HEK293 (cell line): ENCODE results near the gene SYDE2.

Experiments used
- CTCF ChIA-PET: fragments of 350-600 bp; formaldehyde crosslinking; extraction: SDS; loops from one replicate; lab custom pipeline; 2021; ENCODE audit warnings: antibody characterized with exemption; lab: Yijun Ruan, JAX
- POLR2A ChIA-PET: fragments of 300-600 bp; formaldehyde crosslinking; extraction: SDS; loops from one replicate; lab custom pipeline; 2020; ENCODE audit warnings: antibody characterized with exemption, inconsistent platforms; lab: Yijun Ruan, JAX
- H3K27ac ChIP-seq: fragments of 200-500 bp; sonication (Bioruptor generic); 2 replicates; pipeline ENCODE4 v1.5.1; 2014; ENCODE audit warnings: low read depth, low read length, control low read depth, inconsistent platforms; ENCODE audit errors: extremely low read depth
- H3K36me3 ChIP-seq, 2 experiments: fragments of 200-500 bp in 1 of 2; sonication (Bioruptor generic) in 1 of 2; 1 replicate in 1 of 2; 2 replicates in 1 of 2; pipeline ENCODE4 v1.5.1; 2014 to 2017; ENCODE audit warnings: inconsistent platforms in 2 of 2, low read length in 2 of 2; ENCODE audit not compliant: control insufficient read depth in 2 of 2, insufficient read depth in 1 of 2
- H3K4me1 ChIP-seq: fragments of 200-500 bp; sonication (Bioruptor generic); 2 replicates; pipeline ENCODE4 v1.5.1; 2014; ENCODE audit warnings: mild to moderate bottlenecking, low read length, inconsistent platforms; ENCODE audit not compliant: control insufficient read depth, insufficient read depth
- H3K4me3 ChIP-seq: 2 replicates; pipeline ENCODE4 v1.5.1; 2011; ENCODE audit warnings: low read depth, mild to moderate bottlenecking, control low read depth, low read length, moderate library complexity
- H3K9me3 ChIP-seq: fragments of 200-500 bp; sonication (Bioruptor generic); 2 replicates; pipeline ENCODE4 v1.5.1; 2014; ENCODE audit warnings: low read depth, low read length, inconsistent platforms; ENCODE audit not compliant: control insufficient read depth, insufficient read depth
- FEZF1 ChIP-seq: fragments of 450-650 bp; formaldehyde crosslinking; IDR thresholded peaks from 2 replicates; pipeline ENCODE4 v1.5.1; 2016; ENCODE audit warnings: missing biosample characterization, missing genetic modification characterization
- KLF16 ChIP-seq: fragments of 450-650 bp; formaldehyde crosslinking; IDR thresholded peaks from 2 replicates; pipeline ENCODE4 v1.5.1; 2017; ENCODE audit warnings: missing biosample characterization, missing genetic modification characterization
- MYNN ChIP-seq: fragments of 450-650 bp; formaldehyde crosslinking; IDR thresholded peaks from 2 replicates; pipeline ENCODE4 v1.5.1; 2016; ENCODE audit warnings: missing biosample characterization, missing genetic modification characterization, borderline replicate concordance
- ZNF10 ChIP-seq: fragments of 450-650 bp; formaldehyde crosslinking; IDR thresholded peaks from 2 replicates; pipeline ENCODE4 v1.5.1; 2017; ENCODE audit warnings: missing biosample characterization, missing genetic modification characterization
- ZNF2 ChIP-seq: fragments of 450-650 bp; formaldehyde crosslinking; IDR thresholded peaks from 2 replicates; pipeline ENCODE4 v1.5.1; 2016; ENCODE audit warnings: missing biosample characterization, missing genetic modification characterization
- ZNF211 ChIP-seq: fragments of 450-650 bp; formaldehyde crosslinking; IDR thresholded peaks from 2 replicates; pipeline ENCODE4 v1.5.1; 2016; ENCODE audit warnings: low read depth, missing biosample characterization, missing genetic modification characterization
- ZNF239 ChIP-seq: fragments of 450-650 bp; formaldehyde crosslinking; IDR thresholded peaks from 2 replicates; pipeline ENCODE4 v1.5.1; 2016; ENCODE audit warnings: missing biosample characterization, missing genetic modification characterization
- ZNF521 ChIP-seq: fragments of 450-650 bp; formaldehyde crosslinking; IDR thresholded peaks from 2 replicates; pipeline ENCODE4 v1.5.1; 2017; ENCODE audit warnings: missing biosample characterization, mild to moderate bottlenecking, missing genetic modification characterization
- ZNF558 ChIP-seq: fragments of 450-650 bp; formaldehyde crosslinking; IDR thresholded peaks from 2 replicates; pipeline ENCODE4 v1.5.1; 2016; ENCODE audit warnings: missing biosample characterization, missing genetic modification characterization
- ZNF626 ChIP-seq: fragments of 450-650 bp; sonication (Bioruptor Pico); formaldehyde crosslinking; IDR thresholded peaks from 2 replicates; pipeline ENCODE4 v1.5.1; 2018; ENCODE audit warnings: missing biosample characterization, missing genetic modification characterization, inconsistent platforms
- ZNF658 ChIP-seq: fragments of 450-650 bp; formaldehyde crosslinking; IDR thresholded peaks from 2 replicates; pipeline ENCODE4; 2016; ENCODE audit warnings: missing biosample characterization, missing genetic modification characterization
- ZSCAN30 ChIP-seq: fragments of 450-650 bp; IDR thresholded peaks from 2 replicates; pipeline ENCODE4 v1.5.1; 2018; ENCODE audit warnings: missing biosample characterization, mild to moderate bottlenecking, missing genetic modification characterization, moderate library complexity
- ZXDB ChIP-seq: fragments of 450-650 bp; formaldehyde crosslinking; IDR thresholded peaks from 2 replicates; pipeline ENCODE4 v1.5.1; 2016; ENCODE audit warnings: missing biosample characterization, missing genetic modification characterization
- TF ChIP-seq, protein P1 (sequence below): fragments of 450-650 bp; formaldehyde crosslinking; IDR thresholded peaks from 2 replicates; pipeline ENCODE4 v1.5.1; 2016; ENCODE audit warnings: missing biosample characterization, missing genetic modification characterization
- TF ChIP-seq, protein P2 (sequence below): fragments of 450-650 bp; IDR thresholded peaks from 2 replicates; pipeline ENCODE4 v1.5.1; 2018; ENCODE audit warnings: missing biosample characterization, mild to moderate bottlenecking, missing genetic modification characterization
- TF ChIP-seq, protein P3 (sequence below): fragments of 450-650 bp; formaldehyde crosslinking; IDR thresholded peaks from 2 replicates; pipeline ENCODE4 v1.5.1; 2016; ENCODE audit warnings: missing biosample characterization, missing genetic modification characterization
- TF ChIP-seq, protein P4 (sequence below): fragments of 450-650 bp; formaldehyde crosslinking; IDR thresholded peaks from 2 replicates; pipeline ENCODE4 v1.5.1; 2016; ENCODE audit warnings: missing biosample characterization, missing genetic modification characterization
- TF ChIP-seq, protein P5 (sequence below): fragments of 450-650 bp; IDR thresholded peaks from 2 replicates; pipeline ENCODE4 v1.5.1; 2018; ENCODE audit warnings: missing biosample characterization, missing genetic modification characterization
- TF ChIP-seq, protein P6 (sequence below): fragments of 450-650 bp; formaldehyde crosslinking; IDR thresholded peaks from 2 replicates; pipeline ENCODE4 v1.5.1; 2016; ENCODE audit warnings: missing biosample characterization, missing genetic modification characterization

The SYDE2 gene

DNA sequence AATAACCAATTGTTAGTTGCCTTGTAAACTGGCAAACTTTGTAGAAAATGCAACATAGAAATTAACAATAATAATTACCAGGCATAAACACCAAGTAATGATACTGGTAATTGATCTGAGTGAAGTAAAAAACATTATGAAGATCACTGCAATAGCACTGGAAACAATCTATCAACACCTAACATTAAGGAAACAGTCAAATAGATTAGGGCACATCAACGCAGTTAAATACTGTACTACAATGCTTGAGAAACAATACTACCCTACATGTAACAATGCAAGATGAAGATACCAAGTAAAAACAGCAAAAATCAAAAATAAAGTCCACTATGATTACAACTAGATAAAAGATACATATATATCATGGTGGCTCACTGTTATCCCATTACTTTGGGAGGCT lies 16.6 kb downstream of the SYDE2 start (continued):
- TF ChIP-seq, protein P1, sequence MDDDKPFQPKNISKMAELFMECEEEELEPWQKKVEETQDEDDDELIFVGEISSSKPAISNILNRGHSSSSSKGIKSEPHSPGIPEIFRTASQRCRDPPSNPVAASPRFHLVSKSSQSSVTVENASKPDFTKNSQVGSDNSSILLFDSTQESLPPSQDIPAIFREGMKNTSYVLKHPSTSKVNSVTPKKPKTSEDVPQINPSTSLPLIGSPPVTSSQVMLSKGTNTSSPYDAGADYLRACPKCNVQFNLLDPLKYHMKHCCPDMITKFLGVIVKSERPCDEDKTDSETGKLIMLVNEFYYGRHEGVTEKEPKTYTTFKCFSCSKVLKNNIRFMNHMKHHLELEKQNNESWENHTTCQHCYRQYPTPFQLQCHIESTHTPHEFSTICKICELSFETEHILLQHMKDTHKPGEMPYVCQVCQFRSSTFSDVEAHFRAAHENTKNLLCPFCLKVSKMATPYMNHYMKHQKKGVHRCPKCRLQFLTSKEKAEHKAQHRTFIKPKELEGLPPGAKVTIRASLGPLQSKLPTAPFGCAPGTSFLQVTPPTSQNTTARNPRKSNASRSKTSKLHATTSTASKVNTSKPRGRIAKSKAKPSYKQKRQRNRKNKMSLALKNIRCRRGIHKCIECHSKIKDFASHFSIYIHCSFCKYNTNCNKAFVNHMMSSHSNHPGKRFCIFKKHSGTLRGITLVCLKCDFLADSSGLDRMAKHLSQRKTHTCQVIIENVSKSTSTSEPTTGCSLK (tag by site-specific recombination), result no peak
- TF ChIP-seq ZNF521 (tag by site-specific recombination) (no peak), ZNF211 (tag by site-specific recombination) (no peak), KLF16 (no peak), ZNF2 (no peak), ZNF626 (no peak), ZSCAN30 (no peak), ZNF558 (tag by site-specific recombination) (no peak), ZNF658 (tag by site-specific recombination) (no peak)
- TF ChIP-seq, protein P2, sequence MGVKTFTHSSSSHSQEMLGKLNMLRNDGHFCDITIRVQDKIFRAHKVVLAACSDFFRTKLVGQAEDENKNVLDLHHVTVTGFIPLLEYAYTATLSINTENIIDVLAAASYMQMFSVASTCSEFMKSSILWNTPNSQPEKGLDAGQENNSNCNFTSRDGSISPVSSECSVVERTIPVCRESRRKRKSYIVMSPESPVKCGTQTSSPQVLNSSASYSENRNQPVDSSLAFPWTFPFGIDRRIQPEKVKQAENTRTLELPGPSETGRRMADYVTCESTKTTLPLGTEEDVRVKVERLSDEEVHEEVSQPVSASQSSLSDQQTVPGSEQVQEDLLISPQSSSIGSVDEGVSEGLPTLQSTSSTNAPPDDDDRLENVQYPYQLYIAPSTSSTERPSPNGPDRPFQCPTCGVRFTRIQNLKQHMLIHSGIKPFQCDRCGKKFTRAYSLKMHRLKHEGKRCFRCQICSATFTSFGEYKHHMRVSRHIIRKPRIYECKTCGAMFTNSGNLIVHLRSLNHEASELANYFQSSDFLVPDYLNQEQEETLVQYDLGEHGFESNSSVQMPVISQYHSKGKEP (tag by site-specific recombination), result no peak
- TF ChIP-seq, protein P3, sequence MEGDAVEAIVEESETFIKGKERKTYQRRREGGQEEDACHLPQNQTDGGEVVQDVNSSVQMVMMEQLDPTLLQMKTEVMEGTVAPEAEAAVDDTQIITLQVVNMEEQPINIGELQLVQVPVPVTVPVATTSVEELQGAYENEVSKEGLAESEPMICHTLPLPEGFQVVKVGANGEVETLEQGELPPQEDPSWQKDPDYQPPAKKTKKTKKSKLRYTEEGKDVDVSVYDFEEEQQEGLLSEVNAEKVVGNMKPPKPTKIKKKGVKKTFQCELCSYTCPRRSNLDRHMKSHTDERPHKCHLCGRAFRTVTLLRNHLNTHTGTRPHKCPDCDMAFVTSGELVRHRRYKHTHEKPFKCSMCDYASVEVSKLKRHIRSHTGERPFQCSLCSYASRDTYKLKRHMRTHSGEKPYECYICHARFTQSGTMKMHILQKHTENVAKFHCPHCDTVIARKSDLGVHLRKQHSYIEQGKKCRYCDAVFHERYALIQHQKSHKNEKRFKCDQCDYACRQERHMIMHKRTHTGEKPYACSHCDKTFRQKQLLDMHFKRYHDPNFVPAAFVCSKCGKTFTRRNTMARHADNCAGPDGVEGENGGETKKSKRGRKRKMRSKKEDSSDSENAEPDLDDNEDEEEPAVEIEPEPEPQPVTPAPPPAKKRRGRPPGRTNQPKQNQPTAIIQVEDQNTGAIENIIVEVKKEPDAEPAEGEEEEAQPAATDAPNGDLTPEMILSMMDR (tag by site-specific recombination), result no peak
- TF ChIP-seq, protein P4, sequence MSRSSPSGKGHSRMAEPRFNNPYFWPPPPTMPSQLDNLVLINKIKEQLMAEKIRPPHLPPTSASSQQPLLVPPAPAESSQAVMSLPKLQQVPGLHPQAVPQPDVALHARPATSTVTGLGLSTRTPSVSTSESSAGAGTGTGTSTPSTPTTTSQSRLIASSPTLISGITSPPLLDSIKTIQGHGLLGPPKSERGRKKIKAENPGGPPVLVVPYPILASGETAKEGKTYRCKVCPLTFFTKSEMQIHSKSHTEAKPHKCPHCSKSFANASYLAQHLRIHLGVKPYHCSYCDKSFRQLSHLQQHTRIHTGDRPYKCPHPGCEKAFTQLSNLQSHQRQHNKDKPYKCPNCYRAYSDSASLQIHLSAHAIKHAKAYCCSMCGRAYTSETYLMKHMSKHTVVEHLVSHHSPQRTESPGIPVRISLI (tag by site-specific recombination), result no peak

DNA sequence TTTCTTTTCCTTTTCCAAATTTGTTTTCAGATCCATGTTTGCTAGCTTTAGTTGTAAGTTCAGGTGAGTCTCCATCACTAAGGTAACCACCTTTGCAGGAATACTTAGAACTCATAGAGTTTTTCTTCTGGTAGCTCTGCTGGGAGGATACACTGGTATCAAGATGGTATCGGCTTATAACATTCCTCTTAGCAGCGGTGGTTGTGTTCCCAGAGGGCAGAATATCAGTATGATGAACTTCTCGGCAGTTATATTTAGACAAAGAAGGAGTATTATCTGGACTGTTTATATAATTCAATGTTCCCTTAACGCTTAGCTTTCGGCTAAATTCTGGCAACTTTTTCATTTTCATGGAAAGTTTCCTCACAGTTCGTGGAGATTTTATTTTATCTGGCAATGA lies 18.1 kb downstream of the SYDE2 start:
- no peak for TF ChIP-seq ZNF10 (tag by site-specific recombination)
- TF ChIP-seq KLF16, result no peak
- no peak for TF ChIP-seq ZXDB
- no peak for TF ChIP-seq ZNF239 (tag by site-specific recombination)
- TF ChIP-seq, protein P5, sequence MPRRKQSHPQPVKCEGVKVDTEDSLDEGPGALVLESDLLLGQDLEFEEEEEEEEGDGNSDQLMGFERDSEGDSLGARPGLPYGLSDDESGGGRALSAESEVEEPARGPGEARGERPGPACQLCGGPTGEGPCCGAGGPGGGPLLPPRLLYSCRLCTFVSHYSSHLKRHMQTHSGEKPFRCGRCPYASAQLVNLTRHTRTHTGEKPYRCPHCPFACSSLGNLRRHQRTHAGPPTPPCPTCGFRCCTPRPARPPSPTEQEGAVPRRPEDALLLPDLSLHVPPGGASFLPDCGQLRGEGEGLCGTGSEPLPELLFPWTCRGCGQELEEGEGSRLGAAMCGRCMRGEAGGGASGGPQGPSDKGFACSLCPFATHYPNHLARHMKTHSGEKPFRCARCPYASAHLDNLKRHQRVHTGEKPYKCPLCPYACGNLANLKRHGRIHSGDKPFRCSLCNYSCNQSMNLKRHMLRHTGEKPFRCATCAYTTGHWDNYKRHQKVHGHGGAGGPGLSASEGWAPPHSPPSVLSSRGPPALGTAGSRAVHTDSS, result no peak
- no peak for TF ChIP-seq FEZF1 (tag by site-specific recombination)
- TF ChIP-seq MYNN (tag by site-specific recombination), result no peak
- TF ChIP-seq, protein P6, sequence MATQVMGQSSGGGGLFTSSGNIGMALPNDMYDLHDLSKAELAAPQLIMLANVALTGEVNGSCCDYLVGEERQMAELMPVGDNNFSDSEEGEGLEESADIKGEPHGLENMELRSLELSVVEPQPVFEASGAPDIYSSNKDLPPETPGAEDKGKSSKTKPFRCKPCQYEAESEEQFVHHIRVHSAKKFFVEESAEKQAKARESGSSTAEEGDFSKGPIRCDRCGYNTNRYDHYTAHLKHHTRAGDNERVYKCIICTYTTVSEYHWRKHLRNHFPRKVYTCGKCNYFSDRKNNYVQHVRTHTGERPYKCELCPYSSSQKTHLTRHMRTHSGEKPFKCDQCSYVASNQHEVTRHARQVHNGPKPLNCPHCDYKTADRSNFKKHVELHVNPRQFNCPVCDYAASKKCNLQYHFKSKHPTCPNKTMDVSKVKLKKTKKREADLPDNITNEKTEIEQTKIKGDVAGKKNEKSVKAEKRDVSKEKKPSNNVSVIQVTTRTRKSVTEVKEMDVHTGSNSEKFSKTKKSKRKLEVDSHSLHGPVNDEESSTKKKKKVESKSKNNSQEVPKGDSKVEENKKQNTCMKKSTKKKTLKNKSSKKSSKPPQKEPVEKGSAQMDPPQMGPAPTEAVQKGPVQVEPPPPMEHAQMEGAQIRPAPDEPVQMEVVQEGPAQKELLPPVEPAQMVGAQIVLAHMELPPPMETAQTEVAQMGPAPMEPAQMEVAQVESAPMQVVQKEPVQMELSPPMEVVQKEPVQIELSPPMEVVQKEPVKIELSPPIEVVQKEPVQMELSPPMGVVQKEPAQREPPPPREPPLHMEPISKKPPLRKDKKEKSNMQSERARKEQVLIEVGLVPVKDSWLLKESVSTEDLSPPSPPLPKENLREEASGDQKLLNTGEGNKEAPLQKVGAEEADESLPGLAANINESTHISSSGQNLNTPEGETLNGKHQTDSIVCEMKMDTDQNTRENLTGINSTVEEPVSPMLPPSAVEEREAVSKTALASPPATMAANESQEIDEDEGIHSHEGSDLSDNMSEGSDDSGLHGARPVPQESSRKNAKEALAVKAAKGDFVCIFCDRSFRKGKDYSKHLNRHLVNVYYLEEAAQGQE, result no peak
- ChIA-PET POLR2A (no interaction called here), CTCF (interaction anchor here (1.1 kb wide), 1 partner anchor 73 kb away, joined by 9 read pairs; no protein-coding TSS in a partner anchor)
- H3K9me3 ChIP-seq, result no peaks in the 10 kb centered on the region
- H3K27ac ChIP-seq, result no peak overlapping the region
- no peaks in the 10 kb centered on the region for H3K4me1 ChIP-seq
- no peak overlapping the region for H3K4me3 ChIP-seq
- peaks cover 4 to 14% of the 10 kb centered on the region in 2 experiments; a peak in 2 of 3 replicates for H3K36me3 ChIP-seq
